Raji (cell line): Measurements from ENCODE around the gene BAHD1.

ENCODE experiments used
- POLR2A ChIP-seq: IDR thresholded peaks from 2 replicates; pipeline ENCODE4 v1.6.1; 2011; ENCODE audit warnings: low read depth, low read length, control low read depth; ENCODE audit not compliant: insufficient read depth

BAHD1 gene

GRCh38 chr15:40416056-40416455 is 24.7 kb upstream of the BAHD1 start:
- no peak for TF ChIP-seq POLR2A

GRCh38 chr15:40418126-40418525 is 22.6 kb upstream of the BAHD1 start:
- TF ChIP-seq POLR2A = no peak

DNA sequence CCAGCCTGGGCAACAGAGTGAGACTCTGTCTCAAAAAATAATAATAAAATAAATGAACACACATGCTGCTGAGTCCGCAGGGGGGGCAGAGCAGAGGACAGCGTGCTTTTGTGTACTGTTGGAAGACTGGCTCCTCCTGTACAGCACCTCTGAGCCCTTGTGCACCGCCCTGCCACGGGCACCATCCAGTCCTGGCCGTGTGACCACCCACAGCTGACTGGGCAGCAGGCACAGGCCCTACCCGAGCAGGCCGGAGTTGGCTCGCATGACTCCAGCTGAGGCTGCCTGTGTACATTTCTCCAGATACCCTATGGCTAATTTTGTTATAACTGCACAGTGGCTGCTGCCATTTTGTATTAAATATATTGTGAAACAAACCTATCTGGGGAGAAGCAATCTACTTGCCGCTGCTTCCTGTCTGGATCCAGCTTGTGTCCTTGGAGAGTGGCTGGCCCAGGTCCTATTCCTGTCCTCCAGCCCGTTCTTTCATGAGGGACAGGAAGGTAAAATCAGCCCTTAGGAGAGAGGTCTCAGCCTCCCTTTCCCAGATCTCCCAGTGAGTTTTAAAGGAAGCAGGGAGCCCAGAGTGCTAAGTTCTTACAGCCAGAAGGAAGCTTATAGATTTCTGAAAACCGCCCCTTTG is 20.6 kb upstream of the BAHD1 start:
- no peak for TF ChIP-seq POLR2A

- no peak for TF ChIP-seq POLR2A
Measured at GRCh38 chr15:40420793-40421192, 20.0 kb upstream of the BAHD1 start.

GRCh38 chr15:40421246-40422157 is 19.3 kb upstream of the BAHD1 start:
- TF ChIP-seq POLR2A = no peak

GRCh38 chr15:40424483-40425115 is 16.2 kb upstream of the BAHD1 start:
- no peak for TF ChIP-seq POLR2A

DNA sequence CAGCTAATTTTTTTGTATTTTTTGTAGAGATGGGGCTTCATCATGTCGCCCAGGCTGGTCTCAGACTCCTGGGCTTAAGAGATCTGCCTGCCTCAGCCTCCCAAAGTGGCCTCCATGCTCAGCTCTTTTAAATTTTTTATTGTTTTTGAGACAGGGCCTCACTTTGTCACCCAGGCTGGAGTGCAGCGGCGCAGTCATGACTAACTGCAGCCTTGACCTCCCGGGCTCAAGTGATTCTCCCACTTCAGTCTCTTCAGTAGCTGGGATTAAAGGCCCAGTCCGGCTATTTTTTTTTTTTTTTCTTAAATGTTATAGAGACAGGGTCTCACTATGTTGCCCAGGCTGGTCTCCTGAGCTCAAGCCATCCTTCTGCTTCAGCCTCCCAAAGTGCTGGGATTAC is 15.1 kb upstream of the BAHD1 start:
- no peak for TF ChIP-seq POLR2A

DNA sequence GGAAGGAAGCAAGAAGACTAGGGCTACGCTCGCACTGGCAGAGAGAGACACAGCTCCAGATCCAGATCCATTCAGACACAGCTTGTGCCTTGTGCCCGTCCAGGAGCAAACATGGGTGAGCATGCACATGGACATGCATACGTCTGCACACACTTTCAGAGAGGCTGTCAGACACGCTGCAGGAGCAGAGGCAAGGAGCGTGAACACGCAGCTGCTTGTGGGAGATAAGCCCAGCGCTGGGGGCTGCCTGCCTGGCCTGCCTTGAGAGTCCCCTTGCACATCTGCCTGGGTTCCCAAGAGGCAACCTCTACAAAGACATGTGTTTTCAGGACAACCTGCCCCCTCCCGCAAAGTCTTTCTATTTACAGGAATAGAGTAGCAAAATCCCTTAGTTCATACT is 13.6 kb upstream of the BAHD1 start:
- no peak for TF ChIP-seq POLR2A

- no peak for TF ChIP-seq POLR2A
Measured at GRCh38 chr15:40428185-40428584, 12.6 kb upstream of the BAHD1 start.

- TF ChIP-seq POLR2A = no peak
Measured at GRCh38 chr15:40429068-40429710, 11.6 kb upstream of the BAHD1 start.

- no peak for TF ChIP-seq POLR2A
Measured at GRCh38 chr15:40430271-40430805, 10.4 kb upstream of the BAHD1 start.

DNA sequence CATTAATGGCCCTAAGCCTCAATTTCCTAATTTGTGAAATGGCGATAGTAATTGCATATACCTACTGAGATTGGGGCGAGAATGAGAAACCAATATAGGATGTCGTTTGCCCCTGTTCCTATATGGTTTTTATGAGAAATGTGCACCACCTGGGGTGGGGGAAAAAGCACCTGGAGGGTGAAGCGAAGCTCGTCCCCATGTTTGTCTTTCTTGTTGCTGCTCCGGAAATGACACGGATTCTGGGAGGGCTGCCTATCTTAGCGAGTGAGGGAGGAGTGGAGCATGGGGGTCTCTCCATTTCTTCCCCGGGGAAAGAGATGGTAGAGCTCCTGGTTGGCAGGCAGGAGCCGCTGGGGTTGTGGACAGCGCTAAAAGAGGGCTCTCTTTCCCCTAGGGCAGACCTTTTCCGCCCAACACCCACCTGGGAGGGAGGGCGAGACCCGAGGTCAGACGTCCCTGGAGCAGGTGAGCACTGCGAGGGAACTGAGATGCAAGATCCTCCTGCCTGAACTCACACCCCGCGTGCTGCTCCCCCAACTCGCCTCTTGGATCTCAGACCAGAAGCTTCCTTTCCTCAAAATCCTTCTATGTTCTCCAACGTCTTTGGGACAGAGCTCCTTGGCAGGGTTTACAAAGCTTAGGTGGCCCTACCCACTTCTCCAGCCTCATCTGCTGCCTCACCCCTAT is 5.6 kb upstream of the BAHD1 start:
- no peak for TF ChIP-seq POLR2A

DNA sequence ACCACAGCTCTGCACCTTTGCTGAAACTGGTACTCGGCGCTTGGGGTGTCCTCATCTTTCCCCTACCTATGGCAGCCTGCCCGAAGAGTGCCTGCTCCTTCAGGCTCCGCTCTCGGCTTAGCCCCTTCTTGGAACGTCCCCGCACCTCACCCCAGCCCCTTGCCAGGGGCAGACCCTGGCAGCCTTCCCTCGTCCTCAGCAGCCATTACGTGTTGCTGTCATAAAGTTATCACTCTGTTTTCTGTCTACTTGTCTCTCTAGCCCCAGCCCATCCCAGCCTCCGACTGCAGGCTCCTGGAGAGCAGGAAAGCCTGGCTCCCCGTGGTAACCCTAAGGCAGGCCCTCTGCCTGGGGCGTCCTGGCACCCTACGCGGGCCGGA is 5.1 kb upstream of the BAHD1 start:
- no peak for TF ChIP-seq POLR2A

DNA sequence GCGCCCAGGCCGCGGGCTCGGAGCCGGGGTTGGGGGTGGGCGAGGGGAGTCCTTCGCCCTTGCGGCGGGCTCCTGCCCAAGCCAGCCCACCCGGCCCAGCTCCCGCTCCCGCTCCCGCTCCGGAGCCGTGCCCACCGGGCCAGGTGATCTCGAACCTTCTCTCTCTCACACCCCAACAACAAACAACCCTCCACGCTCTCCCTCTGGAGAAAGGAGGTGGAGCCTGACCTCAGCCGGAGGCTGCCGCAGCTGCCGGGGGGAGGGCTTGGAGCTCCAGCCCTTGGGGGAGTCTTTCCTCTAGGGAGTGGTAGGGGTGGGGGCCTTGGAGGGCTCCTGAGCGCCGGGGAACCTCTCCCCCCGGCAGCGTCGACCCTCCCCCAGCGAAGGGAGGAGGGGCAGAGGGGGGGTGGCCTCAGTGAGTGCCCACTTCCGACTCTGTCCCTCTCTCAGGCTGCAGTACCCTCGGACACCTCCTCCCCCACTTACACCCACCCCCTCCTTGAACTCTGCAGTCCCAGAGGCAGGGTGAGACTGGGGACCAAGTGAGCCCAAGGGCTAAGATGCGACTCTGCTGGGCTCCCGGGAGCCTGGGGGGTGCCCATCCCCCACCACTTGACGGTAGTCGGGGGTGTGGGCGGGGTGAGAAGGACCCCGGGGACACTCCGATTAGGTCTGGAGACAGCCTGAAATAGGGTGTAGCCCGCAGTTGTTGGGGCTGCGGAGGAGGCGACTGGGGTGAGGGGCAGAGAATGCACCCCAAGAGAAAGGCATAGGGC is 4.4 kb upstream of the BAHD1 start:
- no peak for TF ChIP-seq POLR2A
